Vagina (tissue), 2 donors: ENCODE measurements around the gene AHNAK2.

Source experiments
- POLR2A ChIP-seq, 2 donors: fragments of 450-650 bp; IDR thresholded peaks; one replicate each; pipeline ENCODE4 v1.6.1; 2017; ENCODE audit warnings: antibody characterized with exemption in 2 of 2, mild to moderate bottlenecking in 2 of 2, moderate library complexity in 2 of 2
- POLR2AphosphoS5 ChIP-seq, 2 donors: sonication (generic); formaldehyde crosslinking; IDR thresholded peaks; one replicate each; pipeline ENCODE4 v1.9.0; 2017; ENCODE audit warnings: antibody characterized with exemption in 2 of 2, mild to moderate bottlenecking in 2 of 2, low read depth in 1 of 2; ENCODE audit not compliant: insufficient read depth in 1 of 2
- TF ChIP-seq, protein P1 (sequence below), 3 experiments: fragments of 450-650 bp in 2 of 3; fragments of 200-600 bp in 1 of 3; sonication (generic) in 1 of 3; IDR thresholded peaks; one replicate each; pipeline ENCODE4 v1.5.1; 2017 to 2019; ENCODE audit warnings: antibody characterized with exemption in 3 of 3, mild to moderate bottlenecking in 2 of 3, moderate library complexity in 2 of 3

DNA sequence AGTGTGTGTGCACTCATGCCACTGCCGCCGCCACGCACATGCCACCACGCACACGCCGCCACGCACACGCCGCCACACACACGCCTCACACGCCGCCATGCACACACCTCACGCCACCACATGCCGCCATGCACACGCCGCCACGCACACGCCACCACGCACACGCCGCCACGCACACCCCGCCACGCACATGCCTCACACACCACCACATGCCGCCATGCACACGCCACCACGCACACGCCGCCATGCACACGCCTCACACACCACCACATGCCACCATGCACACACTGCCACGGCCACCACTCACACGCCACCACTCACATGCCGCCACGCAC lies 13.7 kb upstream of the AHNAK2 start:
- TF ChIP-seq, protein P1, sequence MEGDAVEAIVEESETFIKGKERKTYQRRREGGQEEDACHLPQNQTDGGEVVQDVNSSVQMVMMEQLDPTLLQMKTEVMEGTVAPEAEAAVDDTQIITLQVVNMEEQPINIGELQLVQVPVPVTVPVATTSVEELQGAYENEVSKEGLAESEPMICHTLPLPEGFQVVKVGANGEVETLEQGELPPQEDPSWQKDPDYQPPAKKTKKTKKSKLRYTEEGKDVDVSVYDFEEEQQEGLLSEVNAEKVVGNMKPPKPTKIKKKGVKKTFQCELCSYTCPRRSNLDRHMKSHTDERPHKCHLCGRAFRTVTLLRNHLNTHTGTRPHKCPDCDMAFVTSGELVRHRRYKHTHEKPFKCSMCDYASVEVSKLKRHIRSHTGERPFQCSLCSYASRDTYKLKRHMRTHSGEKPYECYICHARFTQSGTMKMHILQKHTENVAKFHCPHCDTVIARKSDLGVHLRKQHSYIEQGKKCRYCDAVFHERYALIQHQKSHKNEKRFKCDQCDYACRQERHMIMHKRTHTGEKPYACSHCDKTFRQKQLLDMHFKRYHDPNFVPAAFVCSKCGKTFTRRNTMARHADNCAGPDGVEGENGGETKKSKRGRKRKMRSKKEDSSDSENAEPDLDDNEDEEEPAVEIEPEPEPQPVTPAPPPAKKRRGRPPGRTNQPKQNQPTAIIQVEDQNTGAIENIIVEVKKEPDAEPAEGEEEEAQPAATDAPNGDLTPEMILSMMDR (IDR thresholded peaks at IDR 0.05), result no peak
- TF ChIP-seq POLR2A (IDR thresholded peaks at IDR 0.05) (no peak), POLR2AphosphoS5 (IDR thresholded peaks at IDR 0.05; ENCODE audit: insufficient read depth in 1 of 2, low read depth in 1 of 2) (no peak)
